ENCODE results near the gene DAB2.
A peak's percentile ranks its signal among the peaks of the same experiment; 100 is the strongest.
"Not testable (repeated sequence)": the region's sequence is repeated elsewhere in the genome, so short reads cannot be mapped to it uniquely, and the experiment has no call there.

DAB2 gene

DNA sequence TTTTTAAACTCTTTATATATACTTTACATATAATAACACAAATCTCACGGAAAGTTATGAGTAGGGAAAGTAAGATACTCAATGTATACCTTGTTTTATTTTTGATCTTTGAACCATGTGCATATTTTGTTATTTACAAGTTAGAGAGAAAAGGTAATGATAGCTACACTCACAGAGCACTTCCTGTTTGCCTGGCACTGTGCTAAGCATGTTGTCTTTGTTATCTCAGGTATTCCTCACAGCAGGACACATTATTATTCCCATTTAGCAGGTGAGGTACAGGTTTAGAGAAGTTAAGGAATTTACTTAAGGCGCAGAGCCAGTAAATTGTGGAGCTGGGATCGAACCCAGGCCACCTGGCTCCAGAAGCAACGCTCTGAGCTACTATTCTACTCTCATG lies 63.5 kb downstream of the DAB2 start:
- no peak for DNase-seq (ENCODE audit: low read depth)
- no peak overlapping the region for H3K4me3 ChIP-seq (ENCODE audit: low read depth, low read length)

DNA sequence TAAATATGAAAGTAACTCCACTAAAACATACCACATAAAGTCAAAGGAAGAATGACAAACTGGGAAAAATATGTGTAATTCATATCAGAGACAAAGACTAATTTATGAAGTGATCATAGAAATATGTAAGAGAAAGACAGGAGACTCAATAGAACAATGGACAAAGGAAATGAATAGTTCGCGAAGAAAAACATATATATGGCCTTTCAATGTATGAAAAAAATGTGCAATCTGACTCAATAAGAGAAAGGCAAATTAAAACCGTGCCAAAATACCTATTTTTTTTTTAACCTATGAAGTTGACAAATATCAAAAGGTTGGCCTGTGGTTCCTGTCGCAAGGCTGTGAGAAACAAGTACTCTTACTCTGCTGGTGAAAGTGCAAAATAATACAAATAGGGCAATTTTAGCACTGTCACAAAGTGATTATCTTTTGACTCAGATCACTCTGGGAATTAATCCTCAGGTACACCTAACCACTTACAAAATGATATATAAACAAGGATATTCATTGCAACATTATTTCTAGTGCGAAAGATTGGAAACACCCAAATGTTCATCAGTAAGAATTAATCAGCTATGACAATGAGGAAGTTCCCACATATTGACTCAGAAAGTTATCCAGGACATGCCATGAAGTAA lies 64.2 kb downstream of the DAB2 start:
- no peak for DNase-seq (ENCODE audit: low read depth)

DNA sequence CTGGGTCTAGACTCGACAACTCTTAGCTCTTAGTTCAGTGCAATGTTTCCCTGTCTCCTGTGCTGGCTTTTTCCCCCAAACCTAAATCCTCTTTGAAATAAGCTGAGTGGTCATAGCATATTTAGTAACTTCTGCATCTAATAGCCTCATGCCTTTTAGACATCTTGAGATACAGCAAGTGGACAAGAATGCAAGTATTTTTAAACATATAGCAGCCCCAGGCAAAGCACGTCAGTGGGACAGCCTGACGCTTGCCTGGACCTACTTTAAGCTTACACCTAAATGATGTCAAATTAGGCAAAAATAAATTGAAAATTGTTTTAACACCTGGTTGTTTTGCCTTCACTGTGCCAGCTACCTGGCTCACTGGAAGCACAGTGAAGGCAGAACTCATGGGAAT lies 68.5 kb downstream of the DAB2 start:
- H3K4me3 ChIP-seq (ENCODE audit: low read depth, low read length), result no peak overlapping the region
- no peak for DNase-seq (ENCODE audit: low read depth)

More for the DNA sequence above, 64.2 kb downstream of the DAB2 start:
- H3K4me3 ChIP-seq (ENCODE audit: low read depth, low read length), result no peak overlapping the region

DNA sequence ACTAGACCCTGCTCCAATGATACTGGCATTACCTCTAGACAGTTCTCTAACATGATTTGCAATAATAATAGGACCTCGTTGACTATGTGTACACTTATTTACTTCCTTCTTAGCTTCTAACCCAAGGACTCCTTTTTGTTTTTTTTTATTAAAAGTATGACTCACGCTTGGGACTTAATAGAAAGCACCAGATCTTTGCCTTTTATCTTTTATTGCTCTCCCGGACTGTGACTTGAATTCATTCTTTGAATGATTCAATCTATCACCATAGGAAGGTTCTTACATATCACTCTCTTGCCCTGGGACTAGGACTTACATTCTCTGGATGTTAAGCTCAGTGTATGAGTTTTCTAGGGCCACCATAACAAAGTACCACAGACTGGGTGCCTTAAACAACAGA lies 69.5 kb downstream of the DAB2 start:
- H3K4me3 ChIP-seq (ENCODE audit: low read depth, low read length), result no peak overlapping the region
- DNase-seq (ENCODE audit: low read depth), result no peak

DNA sequence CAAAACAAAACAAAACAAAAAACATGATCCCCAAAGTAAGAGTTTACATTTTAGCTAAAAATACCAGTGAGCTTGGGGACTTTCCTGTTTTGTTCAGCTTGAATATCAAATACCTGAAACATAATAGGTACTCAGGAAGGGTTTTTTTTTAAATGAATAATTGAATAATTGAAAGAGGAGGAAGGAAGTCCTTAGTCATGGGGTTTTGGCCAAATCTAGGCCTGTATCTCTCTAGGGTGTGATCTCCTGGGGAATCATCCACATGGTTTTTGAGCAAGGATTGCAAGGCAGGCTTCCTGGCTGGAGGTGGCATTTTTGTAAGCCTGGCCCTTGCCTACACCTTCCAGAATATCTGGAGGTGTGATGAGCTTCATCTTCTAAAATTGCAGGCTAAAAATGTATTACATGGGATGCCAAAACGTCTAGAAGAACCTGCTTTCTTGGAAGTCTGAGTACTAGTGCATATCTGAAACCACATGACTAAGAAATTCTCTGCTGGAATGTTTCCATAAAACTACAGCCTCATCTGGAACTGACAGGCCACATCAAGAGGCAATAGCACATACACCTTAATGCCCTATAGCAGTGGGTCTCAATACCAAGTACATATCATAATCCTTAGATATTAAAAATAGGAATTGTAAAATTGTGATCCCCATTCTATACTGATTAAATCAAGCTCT lies 70.9 kb downstream of the DAB2 start:
- DNase-seq (ENCODE audit: low read depth), result no peak
- no peak overlapping the region for H3K4me3 ChIP-seq (ENCODE audit: low read depth, low read length)

DNA sequence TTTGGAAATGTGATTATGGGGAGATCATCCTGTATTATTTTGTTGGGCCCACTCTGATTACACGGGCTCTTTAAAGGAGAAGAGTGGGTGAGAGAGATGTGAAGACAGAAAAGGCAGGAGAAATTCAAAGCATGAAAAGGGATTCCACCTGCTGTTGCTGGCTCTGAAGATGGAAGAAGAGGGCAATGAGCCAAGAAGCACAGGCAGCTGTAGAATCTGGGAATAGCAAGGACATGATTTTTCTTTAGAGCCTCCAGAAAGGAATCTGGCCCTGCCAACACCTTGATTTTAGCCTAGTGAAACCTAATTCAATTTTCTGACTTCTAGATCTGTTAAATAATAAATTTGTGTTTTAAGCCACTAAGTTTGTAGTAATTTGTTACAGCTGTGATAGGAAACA lies 71.8 kb downstream of the DAB2 start:
- H3K4me3 ChIP-seq (ENCODE audit: low read depth, low read length), result no peak overlapping the region
- no peak for DNase-seq (ENCODE audit: low read depth)

DNA sequence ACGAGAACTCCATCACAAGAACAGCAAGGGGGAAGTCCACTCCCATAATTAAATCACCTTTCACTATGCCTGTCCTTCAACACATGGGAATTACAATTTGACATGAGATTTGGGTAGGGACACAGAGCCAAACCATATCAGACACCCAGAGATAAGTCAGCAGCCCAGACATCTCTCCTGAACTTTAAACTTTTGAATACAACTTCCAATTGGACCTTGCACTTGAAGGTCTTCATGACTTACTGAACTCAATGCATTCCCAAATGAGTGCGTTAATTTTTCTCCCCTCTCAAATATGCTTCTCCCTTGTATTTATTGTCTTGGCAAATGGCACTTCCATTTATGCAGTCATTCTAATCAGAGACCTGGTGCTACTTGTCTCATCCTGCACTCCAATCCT lies 72.6 kb downstream of the DAB2 start:
- no peak overlapping the region for H3K4me3 ChIP-seq (ENCODE audit: low read depth, low read length)

DNA sequence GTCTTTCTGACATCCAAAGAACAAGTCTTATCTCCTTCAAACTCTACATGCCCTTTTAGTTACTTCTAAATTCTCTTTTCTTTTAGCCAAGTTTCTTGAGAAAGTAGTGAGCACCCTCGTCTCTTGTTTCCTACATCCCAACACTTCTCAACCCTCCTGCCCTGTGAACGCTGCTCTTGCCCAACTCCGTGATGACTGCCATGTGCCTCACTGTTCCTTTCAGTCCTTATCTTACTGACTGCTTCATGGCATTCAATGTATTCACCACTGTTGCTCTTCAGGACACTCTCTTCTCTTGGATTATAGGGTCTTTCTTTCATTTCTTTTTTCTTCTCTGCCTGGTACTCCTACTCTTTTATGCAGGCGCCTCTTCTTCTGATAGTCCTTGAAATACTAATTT lies 75.3 kb downstream of the DAB2 start:
- no peak overlapping the region for H3K4me3 ChIP-seq (ENCODE audit: low read depth, low read length)
- DNase-seq (ENCODE audit: low read depth), result no peak

More for the DNA sequence above, 72.6 kb downstream of the DAB2 start:
- no peak for DNase-seq (ENCODE audit: low read depth)

DNA sequence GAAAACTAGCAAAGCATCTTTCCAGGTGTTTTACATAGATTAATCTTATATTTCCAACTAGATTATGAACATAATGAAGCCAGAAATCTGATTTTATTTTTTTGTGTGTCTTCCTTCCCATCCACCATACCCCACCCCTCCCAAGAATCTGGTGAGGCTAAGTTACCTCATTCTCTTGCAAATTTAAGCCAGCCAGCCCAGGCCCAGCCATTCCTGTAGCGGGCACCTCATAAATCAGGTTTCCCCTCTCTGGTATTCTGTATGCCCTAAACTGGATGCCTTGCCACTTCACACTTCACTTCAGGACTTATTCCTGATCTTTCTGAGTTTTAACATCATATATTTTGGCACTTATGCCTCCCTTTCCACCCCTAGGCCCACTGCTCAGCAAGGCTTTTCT lies 82.3 kb downstream of the DAB2 start:
- DNase-seq (ENCODE audit: low read depth), result no peak
- H3K4me3 ChIP-seq (ENCODE audit: low read depth, low read length), result no peak overlapping the region

DNA sequence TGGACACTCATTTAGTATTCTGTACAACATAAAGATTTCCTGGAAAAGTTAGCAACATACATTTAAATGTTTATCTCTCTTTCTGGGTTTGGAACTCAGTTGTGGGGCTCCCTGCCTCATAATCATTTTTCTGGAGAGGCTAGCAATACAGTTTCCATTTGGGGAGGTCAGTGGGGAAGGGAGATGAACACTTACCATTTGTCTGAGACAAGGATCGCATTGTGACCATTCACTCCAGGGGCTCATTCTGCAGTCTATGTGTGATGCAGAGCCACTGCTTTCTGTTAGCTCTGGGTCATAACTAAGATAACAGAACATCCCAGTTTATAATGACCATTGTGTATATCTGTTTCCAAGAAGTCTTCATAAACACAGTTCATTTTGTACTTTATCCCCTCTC lies 82.9 kb downstream of the DAB2 start:
- no peak for DNase-seq (ENCODE audit: low read depth)
- no peak overlapping the region for H3K4me3 ChIP-seq (ENCODE audit: low read depth, low read length)

DNA sequence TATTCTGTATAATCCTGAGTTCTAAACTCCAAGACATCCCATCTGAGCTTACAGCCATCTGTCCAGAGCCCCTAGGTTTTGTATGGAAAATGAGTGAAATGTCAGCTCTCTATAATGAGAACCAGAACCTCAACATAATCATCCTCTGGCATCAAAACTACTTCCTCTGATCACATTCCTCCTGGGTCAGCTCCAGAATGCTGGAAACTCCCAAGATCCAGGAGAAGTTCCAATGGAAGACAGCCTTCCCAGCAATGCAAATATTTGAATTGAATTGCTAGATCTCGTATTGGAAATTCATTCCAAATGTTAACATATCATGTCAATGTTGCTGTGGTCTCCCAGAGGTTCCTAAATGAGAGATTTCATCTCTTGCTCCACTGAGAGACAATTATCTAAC lies 84.3 kb downstream of the DAB2 start:
- no peak for DNase-seq (ENCODE audit: low read depth)
- H3K4me3 ChIP-seq (ENCODE audit: low read depth, low read length), result no peak overlapping the region

DNA sequence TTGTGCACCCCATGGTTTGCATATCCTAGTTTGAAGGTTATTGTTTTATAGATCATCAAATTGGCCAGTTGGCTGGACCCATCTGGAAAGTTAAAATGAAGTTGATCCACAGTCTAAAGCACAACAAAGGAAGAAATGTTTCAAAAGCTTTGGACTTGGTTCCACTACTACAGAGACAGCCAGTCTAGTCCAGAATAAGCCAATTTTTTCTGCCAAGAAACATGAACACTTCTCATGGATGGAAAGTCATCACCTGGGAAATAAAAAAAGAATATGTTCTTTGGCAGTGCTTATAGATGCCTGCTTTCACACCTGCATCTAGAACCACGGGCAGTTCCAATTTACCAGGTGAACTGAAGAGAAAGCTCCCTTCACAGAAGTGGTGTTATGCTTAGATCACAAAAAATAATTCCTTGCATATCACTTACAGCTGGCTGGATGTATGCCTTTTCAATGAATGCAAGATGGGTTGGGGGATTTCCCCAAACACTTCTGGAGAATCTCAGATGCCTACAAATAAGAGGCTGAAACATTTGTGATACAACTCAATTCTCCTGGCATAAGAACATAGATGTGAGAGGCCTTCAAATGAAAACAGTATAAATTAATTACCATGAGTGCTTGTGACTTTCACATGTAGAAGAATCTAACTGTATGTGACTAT lies 87.4 kb downstream of the DAB2 start:
- DNase-seq (ENCODE audit: low read depth), result no peak
- H3K4me3 ChIP-seq (ENCODE audit: low read depth, low read length), result no peak overlapping the region

DNA sequence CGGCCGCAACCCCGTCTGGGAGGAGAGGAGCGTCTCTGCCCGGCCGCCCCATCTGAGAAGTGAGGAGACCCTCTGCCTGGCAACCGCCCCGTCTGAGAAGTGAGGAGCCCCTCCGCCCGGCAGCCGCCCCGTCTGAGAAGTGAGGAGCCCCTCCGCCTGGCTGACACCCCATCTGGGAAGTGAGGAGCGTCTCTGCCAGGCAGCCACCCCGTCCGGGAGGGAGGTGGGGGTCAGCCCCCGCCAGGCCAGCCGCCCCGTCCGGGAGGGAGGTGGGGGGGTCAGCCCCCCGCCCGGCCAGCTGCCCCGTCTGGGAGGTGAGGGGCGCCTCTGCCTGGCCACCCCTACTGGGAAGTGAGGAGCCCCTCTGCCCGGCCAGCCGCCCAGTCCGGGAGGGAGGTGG lies 90.5 kb downstream of the DAB2 start:
- H3K4me3 ChIP-seq (ENCODE audit: low read depth, low read length); DNase-seq (ENCODE audit: low read depth): not testable (repeated sequence)

DNA sequence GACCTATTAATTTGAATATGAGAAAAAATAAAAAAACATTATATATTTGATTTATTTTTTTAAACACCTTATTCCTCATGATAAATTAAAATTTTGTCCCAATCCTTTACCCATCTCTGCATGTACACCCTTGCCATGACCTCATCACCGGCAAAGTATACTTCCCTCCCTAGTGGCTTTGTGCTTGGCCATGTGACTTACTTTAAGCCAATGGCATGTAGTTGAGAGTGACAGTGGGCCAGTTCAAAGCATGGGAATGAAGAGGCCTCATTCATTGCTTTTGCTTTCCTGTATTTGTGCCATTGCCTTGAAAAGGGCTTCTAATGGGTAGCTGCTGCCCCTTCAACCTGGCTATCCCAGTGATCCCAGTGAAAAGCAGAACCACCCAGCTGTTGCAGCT lies 91.7 kb downstream of the DAB2 start:
- no peak overlapping the region for H3K4me3 ChIP-seq (ENCODE audit: low read depth, low read length)
- DNase-seq (ENCODE audit: low read depth), result no peak

DNA sequence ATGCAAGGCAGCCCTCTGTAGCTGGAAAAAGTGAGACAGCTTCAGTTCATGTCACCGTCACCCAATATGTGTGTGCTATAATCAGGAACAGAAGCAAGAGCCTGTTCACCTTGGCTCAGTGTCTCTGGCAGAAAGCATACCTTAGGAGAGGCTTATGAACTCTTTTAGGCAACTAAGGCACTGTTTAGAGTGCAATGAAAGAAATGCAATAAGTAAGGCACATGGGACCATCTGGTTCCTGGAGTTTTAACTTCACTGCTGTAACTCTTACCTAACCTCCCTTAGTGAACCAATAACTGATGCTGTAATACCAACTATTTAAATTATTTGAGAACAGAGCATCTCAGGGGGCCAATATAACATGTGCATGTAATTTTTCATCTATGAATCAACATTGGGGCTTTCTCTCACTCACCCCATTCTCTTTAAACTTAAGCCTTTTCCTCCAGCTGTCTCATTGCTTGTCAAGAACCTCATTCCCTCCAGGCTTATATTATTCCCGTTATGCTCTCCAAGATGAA lies 92.9 kb downstream of the DAB2 start:
- peak; percentile 62 for DNase-seq (ENCODE audit: low read depth)

DNA sequence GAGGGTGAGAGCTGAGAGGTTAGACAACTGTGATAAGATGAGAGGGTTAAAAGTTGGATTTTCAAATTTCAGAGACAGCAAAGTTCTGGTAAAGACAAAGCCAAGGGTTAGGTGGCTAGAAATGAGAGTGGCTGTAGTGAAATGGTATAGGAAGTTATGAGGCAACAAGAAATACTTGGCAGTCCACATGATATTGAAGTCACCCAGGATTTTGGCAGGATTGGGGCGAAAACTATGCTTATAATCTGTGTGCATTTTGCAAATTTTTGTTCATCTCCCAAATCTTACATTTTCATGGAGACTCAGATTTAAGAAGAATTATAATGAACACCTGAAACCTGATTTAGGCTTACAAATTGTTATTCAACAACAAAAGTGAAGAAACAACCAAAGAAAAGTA lies 96.0 kb downstream of the DAB2 start:
- no peak for DNase-seq (ENCODE audit: low read depth)
- H3K4me3 ChIP-seq (ENCODE audit: low read depth, low read length), result no peak overlapping the region

More for the DNA sequence above, 92.9 kb downstream of the DAB2 start:
- H3K4me3 ChIP-seq (ENCODE audit: low read depth, low read length), result no peak overlapping the region

DNA sequence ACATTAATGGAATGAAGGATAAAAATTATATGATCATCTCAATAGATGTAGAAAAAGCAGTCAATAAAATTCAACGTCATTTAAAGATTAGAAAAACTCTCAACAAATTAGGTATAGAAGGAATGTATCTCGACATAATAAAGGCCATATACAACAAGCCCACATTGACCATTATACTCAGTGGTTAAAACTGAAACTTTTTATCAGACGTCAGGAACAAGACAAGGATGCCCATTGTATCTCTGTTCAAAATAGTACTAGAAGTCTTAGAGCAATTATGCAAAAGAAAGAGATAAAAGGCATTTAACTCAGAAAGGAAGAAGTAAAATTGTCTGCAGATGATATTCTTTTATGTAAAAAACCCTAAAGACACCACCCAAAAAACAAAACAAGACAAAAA lies 101.2 kb downstream of the DAB2 start:
- no peak for DNase-seq (ENCODE audit: low read depth)
- no peak overlapping the region for H3K4me3 ChIP-seq (ENCODE audit: low read depth, low read length)
